ENCODE data around the gene HPSE2.

HPSE2 gene

DNA sequence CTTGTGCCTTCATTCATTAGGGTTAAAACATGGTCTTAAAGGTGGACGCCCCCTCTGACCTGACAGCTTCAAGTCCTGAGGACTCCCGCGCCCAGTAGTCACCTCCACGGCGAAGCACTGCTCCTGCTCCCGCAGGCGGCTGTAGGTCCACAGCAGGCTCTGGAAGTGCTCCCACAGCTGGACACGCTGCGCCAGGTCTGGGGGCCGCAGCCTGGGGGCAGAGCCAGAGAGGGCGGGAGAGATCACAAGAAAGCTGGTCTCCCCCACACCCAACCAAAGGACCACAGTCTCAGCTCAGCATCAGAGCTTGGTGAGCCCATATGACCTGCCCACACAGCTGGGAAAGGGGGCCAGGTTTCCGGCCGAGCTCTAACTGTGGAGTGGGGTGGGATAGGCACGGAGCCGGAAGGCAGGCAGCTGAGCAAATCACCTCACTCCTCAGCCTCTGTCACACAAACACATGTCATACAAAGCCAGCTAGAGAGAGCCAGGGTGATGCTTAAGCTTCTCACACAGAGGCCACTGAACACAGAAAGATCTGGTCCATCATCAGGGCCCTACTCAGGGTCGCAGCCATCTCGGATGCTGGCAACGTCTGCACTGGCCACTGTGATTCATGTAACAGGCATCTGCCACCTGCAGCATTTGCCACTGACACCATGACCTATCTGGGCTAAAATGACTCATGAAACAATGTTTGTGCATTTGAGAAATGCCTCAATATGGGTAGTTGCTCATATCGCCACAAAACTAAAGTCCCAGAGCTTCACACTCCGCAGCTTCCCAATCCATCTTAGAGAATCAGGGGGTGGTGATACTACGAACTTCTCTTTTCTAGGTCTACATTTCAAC, 801.5 kb downstream of the HPSE2 start:
- no peak for DNase-seq (ENCODE audit: low spot score)

DNA sequence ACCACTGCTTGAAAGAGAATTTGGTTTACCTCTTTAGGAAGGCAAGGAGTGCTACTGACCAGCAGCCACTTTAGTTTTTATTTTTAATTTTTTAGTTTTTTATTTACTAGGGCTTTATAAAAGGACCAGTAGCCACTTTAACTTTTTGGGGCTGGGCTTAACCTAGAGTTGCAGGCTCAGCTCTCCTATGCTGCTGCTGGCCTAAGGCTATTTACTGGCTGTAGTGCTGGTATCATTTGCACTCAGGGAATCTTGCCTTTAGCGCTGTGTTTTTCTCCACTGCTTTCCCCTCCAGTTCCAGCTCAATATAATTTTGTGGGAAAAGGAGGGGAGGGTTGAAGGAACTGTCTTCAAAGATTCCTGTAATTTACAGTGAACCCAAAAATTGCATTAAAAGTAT, 802.3 kb downstream of the HPSE2 start:
- no peak for DNase-seq (ENCODE audit: low spot score)

DNA sequence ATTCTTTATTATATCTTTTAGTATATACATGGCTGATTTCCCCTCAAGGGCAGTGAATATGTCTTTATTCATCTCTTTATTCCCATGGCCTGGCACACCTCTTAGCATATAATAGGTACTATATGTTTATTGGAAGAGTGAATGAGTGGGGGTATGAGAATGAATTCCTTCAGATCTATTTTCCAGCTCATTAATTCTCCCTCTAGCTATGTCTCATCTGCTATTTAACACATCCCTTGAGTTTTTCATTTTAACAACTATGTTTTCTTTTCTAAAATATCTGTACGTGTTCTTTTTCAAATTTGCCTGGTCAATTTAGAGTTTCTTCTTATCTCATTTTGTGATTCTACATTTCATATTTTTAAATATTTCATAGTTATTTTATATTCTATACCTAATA, 803.3 kb downstream of the HPSE2 start:
- DNase-seq (ENCODE audit: low spot score), result no peak

DNA sequence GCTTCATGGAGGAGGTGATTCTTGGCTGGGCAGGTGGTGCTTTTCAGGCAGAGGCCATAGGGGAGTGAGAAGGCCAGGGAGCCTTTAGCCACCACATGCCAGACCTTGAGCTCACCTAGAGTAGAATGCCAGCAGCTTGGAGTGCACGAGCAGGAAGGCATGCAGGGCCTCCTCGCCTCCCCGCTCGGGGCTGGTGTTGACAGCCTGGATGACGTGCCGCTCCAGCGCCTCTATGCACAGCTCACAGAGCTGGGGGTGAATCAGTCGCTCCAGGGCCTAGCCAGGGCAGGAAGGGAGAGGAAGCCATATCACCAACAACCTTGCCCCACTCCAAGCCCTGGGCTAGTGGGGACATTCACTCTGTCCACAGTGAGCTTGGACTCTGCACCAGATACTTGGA, 804.6 kb downstream of the HPSE2 start:
- DNase-seq (ENCODE audit: low spot score), result no peak

DNA sequence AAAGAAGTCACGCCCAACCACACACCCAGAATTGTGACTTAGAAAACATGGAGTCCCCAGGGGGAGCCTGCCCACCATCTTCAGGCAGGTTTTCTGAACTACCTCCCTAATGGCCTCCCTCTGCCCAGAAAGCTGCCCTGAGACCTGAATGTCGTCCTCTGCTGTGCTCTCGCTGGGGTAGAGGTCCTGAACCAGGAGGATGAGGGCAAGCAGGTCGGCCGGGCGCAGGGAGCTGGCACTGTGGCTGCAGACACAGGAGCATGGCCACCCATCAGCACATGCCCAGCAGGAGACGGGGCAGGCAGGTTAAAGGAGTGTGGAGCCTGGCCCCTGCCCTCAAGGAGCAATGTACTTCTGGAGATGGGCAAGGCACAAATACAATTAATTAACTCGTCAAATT, 805.2 kb downstream of the HPSE2 start:
- DNase-seq (ENCODE audit: low spot score), result no peak

DNA sequence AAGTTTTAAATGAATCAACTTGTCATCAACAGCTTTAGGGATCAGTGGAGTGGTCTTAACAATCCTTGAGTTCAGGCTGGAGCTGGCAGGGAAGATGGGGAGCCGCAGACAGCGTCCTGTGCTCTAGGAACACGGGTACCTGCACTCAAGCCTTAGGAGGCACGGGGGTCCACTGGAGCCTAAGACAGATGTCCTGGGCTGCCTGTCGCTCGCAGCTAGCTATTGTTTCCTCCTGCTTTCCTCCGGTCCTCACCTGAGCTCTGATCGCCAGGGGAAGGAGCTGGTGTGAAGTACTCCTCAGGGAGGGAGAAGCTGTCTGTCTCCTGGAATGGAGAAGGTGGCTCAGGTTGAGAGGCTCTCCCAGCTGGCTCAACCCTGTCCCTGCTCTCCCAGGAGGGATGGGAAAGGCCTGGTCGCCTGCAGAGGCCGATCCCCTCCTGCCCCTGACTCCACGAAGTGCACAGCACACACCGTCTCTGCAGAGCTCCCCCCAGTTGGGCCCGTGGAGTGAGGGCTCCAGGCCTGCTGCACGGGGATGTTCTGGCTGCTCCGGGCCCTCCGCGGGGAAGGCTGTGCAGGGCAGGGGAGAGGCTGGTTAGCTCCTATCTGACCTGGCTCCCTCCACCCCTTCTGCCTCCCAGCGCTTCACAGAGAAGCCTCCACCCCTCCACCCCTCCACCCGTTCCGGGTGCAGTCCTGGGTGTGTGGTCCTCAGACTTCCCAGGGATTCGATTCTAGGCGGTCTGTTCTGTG, 806.2 kb downstream of the HPSE2 start:
- no peak for DNase-seq (ENCODE audit: low spot score)

DNA sequence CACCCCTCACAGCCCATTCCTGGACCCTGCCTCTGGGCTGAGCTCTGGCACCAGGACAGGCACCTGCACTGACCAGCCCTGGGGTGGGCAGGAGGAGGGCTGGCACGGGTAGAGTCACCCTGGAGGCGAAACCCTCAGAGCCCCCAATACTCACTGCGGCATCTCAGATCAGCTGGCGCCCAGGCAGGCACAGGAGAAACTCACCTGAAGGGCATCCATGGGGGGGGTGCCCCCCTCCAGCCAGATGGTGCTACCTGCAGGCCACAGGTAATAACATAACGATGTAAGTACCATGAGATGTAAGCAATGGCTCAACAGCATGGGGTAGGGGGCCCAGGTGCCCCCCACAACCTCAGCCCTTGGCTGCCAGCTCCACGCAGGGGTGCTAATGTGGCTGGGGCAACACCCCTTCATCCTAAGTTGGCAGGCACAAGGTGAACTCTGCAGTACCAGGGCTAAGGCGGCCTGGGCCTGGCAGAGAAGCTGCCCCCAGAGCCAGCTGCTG, 808.6 kb downstream of the HPSE2 start:
- no peak for DNase-seq (ENCODE audit: low spot score)

DNA sequence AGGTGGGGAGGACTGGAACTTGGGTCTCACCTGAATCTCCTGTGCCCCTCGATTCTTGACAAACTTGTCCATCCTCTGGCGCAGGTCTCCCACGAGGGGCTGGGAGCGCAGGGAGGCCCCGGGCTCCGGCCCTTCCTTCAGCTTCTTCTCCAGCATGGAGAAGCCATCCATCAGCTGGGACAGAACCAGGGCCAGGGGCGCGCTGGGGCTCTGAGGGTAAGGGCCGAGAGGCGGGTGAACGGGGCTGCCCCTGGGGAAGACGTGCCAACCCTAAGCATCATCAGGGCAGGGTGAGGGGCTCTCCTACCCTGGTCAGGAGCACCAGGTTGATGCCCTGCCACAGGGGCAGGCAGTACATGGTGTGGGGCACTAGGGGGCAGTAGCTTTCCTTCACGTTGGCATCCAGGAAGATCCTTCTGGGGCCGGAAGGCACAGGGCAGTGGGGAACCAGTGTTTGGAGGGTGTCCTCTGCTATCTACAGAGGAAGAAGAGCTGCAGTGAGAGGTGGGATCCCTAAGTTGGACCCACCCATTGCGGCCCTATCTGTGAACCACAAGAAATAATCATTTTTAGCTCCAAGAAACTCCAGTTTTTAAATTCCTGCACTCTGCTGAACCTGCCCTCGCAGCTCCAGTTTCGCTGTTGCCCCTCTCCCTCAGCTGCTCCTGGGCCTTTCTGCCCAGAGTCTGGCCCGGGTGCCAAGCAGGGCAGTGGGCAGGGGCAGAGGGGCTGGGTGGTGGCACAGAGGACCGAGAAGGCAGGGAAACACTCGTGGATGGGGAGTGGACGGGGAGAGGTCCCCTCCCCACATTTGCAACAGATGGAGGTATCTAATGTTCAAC, 809.9 kb downstream of the HPSE2 start:
- DNase-seq (ENCODE audit: low spot score), result peak; percentile 59

DNA sequence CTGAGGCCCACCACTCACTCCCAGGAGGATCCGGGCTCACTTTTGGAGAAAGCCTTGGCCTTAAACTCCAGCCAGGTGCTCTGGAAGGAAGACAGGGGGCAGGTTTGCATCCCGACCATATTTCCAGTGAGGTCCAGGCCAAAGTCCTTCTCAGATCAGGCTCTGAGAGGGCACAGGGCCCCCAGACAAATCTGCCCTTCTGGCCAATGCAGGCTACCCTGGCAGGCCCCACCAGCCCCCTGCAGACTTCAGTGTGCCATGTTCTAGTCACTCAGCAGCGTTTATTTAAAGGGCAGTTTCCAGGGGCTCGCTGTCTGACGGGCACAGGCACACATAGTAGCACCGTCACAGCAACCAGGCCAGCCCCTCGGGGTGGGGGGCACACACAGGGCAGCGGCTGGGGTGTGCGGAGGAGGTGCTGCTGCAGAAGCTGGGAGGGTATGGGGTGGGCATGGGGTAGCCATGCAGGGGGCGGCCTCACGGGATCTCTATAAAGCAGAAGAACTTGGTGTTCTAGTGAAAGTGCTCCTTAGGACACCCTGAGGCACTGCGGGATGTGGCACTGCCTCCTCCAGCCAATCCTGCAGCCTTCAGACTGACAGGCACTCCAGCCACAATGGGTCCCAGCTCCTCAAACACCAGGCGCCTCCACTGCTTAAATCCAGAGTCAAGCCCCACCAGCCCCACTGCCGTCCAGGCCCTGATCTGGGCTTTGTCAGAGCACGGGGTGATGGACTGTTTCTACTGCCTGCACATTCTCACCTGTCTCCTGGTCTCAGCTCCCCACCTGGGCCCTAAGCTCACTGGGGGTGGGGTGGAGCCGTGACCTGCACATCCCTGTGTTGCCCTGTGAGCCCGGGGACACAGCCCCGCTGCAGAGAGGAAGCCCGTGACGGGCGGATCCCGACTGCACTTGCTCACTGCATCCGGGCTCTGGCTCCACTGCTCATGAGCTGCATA, 811.1 kb downstream of the HPSE2 start:
- peak; percentile 61 for DNase-seq (ENCODE audit: low spot score)

DNA sequence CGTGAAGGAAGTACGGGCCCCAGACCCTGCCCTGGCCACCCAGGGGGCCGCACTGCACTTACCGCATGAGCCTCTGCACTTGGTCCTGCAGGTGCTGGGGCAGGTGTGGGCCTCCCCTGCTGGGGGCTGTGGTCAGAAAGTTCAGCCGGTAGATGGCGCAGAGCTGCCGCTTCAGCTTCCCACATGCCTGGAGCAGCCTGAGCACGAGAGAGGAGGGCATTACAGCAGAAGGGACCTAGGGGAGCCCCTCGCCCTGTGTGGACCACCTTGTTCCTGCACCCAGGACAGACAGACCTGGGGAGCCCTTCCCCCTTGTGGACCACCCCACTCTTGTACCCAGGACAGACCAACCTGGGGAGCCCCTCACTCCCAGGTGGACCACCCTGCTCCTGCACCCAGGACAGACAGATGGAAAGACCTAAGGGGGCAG, 811.9 kb downstream of the HPSE2 start:
- DNase-seq (ENCODE audit: low spot score), result peak; percentile 66

DNA sequence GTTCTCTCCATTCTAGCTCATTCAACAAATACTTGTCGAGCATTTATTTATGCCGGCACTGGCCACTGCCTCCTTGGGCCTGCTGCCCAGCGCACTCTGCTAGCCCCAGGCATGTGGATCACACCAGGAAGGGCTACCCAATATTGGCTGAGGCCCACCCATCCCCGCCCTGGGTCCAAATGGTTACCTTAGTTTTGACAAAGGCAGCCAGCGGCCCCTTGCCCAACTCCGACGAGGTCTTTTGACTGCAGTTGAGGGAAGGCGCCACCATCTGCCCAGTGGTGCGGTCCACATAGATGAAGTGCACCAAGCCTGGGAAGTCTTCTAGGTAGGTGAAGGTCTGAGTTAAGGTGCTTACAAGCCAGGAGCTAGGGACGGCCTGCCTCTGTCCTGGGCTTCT, 813.5 kb downstream of the HPSE2 start:
- DNase-seq (ENCODE audit: low spot score), result no peak

DNA sequence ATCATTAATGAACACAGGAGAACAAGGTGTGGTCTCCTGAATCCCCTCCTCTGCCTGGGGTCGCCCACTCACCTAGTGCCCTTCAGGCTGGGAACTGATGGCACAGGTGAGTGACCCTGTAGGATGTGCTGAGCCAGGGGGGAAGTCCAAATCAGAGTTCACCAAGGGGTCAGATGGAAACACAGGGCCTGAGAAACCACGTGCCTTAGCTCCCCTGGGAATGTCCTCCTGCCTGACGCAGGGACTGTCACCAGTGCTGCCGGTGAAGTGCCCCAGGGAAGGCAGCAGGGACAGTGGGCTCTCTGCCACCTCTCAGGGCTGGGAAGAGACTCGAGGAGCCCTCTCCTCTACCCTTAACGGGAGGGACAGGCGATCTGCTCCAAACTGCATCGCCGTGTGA, 814.9 kb downstream of the HPSE2 start:
- DNase-seq (ENCODE audit: low spot score), result peak; percentile 47

DNA sequence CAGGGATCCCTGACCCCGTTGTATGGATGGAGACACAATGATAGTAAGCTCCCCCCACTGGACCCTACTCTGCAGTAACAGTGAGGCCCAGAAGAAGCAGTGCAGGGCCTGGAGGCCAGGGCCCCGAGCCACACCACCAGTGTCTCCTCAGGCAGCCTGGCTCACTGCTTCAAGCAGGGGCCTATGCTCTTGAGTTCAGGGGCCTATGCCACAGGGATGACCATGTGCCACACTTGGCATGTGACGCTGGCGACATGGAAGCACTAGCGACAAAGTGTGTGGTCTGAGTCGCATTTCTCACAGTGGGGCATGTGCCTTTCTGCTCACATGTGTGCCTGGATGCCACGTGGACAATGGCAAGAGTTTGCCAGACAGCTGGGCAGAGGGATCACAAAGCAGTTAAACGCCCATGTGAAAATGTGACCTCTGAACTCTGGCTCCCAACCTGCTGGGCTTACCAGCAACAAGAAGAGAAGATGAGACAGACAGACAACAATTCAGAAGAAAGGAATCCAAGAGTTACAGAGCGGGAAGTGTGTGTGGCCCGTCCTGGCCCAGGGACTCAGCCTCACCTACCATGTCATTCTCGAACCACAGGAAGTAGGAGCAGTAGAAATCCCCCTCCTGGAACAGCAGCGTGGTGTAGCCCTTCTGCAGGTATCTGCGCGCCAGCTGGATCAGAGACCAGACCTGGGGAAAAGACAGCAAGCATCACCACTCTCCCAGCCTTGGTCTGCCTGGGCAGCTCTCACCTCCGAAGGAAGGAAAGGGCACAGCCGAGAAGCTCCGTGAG, 816.0 kb downstream of the HPSE2 start:
- DNase-seq (ENCODE audit: low spot score), result no peak

DNA sequence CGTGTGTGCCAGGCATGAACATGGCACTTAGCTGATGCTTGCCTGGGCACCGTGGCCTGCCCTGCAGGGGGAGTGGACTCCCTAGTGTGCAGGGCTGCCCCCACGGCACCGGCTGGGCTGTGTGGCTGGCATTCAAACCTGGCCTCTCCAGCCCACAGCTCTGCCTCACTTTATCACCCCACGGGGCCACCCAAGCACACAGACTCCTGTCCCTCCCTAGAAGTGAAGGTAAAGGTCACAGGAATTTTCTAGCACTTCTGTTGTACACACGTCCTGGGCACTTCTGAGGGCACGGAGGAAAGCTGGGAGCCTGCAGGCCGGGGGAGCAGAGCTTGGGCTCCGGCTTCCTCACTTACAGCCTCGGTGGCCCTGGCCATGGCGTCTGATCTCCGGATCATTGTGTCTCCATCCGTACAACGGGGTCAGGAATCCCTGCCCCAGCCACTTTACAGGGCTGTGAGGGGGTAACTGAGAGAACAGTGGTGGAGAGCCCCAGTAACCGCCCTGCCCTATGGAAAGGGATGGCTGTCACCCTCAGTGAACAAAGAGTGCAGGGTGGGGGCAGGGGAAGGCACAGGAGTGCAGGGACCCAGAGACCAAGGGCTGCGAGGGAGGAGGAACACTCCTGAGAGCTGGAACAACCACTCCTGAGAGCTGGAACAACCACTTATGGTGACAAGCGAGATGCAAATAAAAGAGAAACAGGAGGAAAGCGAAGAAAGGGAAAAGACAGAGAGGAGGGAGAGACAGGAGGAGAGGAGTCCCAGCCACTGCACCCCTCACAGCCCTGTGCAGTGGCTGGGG, 816.8 kb downstream of the HPSE2 start:
- no peak for DNase-seq (ENCODE audit: low spot score)

DNA sequence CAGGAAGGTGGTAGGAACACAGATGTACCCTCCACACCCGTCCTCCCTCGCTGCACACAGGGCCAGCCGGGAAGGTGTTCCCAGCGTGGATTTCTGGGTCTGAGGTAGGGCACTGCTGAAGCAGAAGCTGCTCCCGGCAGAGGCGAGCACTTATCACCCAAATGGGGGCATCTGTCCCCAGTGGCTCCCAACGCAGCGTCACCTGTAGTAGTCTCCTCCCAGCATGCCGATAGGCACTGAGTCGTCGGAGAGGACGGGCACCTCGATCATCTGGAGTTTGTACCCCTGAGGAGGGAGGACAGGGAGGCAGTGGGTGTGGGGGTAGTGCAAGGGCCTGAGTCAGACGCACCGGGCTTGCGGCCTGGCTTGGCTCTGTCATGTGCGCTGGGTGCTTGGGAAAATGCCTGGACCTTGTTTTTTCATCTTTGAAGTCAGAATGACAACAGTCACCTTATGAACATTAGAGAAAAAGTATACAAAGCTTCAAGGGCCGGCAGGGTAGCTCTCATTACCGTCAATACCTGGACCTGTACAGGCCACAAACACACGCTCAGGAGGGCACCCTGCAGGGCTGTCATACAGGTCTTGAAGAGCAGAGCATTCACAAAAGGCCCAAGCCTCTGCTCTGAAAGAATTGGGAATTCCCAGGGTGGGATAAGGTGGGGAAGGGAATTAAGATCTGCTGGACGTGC, 817.5 kb downstream of the HPSE2 start:
- no peak for DNase-seq (ENCODE audit: low spot score)

DNA sequence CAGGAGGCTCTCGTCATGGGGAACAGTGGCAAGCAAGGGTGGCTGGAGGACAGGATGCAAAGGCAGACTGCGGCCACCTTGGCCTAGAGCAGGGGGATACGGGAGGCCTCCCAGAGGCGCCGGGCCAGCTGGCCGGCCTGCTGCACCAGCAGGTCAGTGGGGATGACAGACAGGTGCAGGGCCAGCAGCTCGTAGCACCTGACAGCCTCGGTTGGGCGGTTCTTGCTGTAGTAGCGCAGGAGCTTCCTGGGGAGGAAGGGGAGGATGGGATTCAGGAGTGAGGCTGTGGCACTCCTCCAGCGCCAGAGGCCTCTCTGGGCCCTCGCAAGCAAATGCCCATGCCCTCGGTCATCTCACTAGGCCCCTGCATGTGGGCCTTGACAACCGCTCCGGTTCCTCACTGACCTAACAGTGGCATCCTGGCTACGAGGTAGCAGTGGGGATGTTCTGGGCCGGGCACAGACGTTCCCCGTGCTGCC, 818.1 kb downstream of the HPSE2 start:
- DNase-seq (ENCODE audit: low spot score), result no peak

DNA sequence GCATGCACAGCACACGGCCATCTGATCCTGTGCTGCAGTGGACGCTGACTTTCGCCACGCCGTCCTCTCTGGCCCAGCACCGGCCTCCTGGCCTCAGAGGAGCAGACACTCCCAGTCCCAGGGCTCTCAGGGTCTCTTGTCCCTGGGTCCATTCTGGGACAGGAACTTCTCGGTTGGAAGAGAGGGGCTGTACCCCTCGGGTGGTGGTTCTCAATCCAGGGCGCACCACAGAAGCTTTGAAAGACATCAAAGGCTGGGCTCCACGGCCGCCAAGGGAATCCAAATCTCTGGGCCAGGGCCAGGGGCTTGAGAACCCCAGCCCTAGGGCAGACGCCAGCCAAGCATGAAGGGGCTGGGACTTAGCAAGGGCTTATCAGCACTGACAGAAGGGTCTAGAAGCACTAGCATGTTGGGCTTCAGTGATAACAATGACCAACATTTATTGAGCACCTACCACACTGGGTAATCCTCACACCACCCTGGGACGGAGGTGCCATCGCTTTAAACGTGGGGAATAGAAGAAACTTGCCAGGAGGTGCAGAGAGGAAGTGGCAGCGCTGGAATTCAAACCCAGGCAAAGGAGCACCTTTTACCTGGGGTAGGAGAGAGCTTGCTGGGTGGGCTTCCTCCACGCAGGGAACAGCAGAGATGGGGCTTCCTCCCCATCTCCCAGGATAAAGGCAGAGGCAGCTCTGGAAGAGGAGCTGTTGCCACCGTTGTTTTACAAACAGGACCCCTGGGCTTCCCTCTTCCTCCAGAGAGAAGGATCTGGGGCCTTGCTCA, 818.9 kb downstream of the HPSE2 start:
- no peak for DNase-seq (ENCODE audit: low spot score)
